ENCODE measurements around the gene TRIM23. TPM values are rescaled to one million over a fixed set of nuclear protein-coding genes. Genes with fewer than 3 reads are reported as not detected.

TRIM23 gene
- total RNA-seq = 10 to 100 TPM; 10.2 to 10.6 TPM

GRCh38 chr5:65624025-65624570 is at the start of gene TRIM23:
Gene TRIM23, minus strand, starts transcription at chr5:65624333. Its CDS starts 59 bp downstream, at chr5:65624274.
- H3K36me3 Mint-ChIP-seq (ENCODE audit: low read depth) = peaks cover 8% of the 10 kb centered on the region
- peak within 1 kb of the TSS; percentile 92 for H3K4me3 Mint-ChIP-seq
- peaks cover 40% of the 10 kb centered on the region for H3K4me1 Mint-ChIP-seq
- DNase-seq = peak; percentile 94
- H3K27me3 Mint-ChIP-seq = no peaks in the 10 kb centered on the region
- no peaks in the 10 kb centered on the region for H3K9me3 Mint-ChIP-seq
- ChIA-PET CTCF (interaction anchor here (0.6 to 1.4 kb wide), 6 partner anchors 14 to 547 kb away, joined by 3 to 11 read pairs (median 4); partner anchors contain the start of genes CENPK, NLN, PPWD1 and SGTB), POLR2A (interaction anchor here (0.6 to 4.4 kb wide), 13 partner anchors 9 to 520 kb away, joined by 3 to 107 read pairs (median 3); partner anchors contain the start of genes CENPK, NLN, PPWD1 and SGTB)
- H3K27ac Mint-ChIP-seq = peak within 1 kb of the TSS; percentile 94

GRCh38 chr5:65672796-65673195 is 48.7 kb upstream of the TRIM23 start:
- no peaks in the 10 kb centered on the region for H3K4me1 Mint-ChIP-seq
- H3K27me3 Mint-ChIP-seq = no peaks in the 10 kb centered on the region
- POLR2A ChIA-PET = no interaction called here
- no peaks in the 10 kb centered on the region for H3K9me3 Mint-ChIP-seq
- no peak overlapping the region for H3K4me3 Mint-ChIP-seq
- peaks cover 32% of the 10 kb centered on the region for H3K36me3 Mint-ChIP-seq (ENCODE audit: low read depth)
- DNase-seq = no peak
- CTCF ChIA-PET = interaction anchor here (1.6 kb wide), 1 partner anchor 22 kb away, joined by 3 read pairs; no protein-coding TSS in a partner anchor
- H3K27ac Mint-ChIP-seq = no peak overlapping the region

GRCh38 chr5:65668696-65669095 is 44.6 kb upstream of the TRIM23 start:
- POLR2A ChIA-PET = no interaction called here
- Mint-ChIP-seq H3K4me1 (peaks cover under 1% of the 10 kb centered on the region), H3K27ac (no peak overlapping the region), H3K36me3 (ENCODE audit: low read depth) (peaks cover 14% of the 10 kb centered on the region), H3K9me3 (no peaks in the 10 kb centered on the region), H3K27me3 (no peaks in the 10 kb centered on the region), H3K4me3 (no peak overlapping the region)
- DNase-seq = no peak
- CTCF ChIA-PET = no interaction called here

GRCh38 chr5:65663804-65664521 is 39.8 kb upstream of the TRIM23 start:
- Mint-ChIP-seq H3K4me3 (no peak overlapping the region), H3K36me3 (ENCODE audit: low read depth) (peaks cover 31% of the 10 kb centered on the region), H3K4me1 (peaks cover 2% of the 10 kb centered on the region), H3K9me3 (no peaks in the 10 kb centered on the region), H3K27me3 (no peaks in the 10 kb centered on the region), H3K27ac (no peak overlapping the region)
- CTCF ChIA-PET = no interaction called here
- POLR2A ChIA-PET = no interaction called here
- DNase-seq = no peak

- Mint-ChIP-seq H3K4me1 (no peaks in the 10 kb centered on the region), H3K27ac (no peak overlapping the region), H3K9me3 (no peaks in the 10 kb centered on the region), H3K27me3 (no peaks in the 10 kb centered on the region), H3K4me3 (no peak overlapping the region), H3K36me3 (ENCODE audit: low read depth) (peaks cover 19% of the 10 kb centered on the region)
- DNase-seq = no peak
- ChIA-PET CTCF (no interaction called here), POLR2A (no interaction called here)
These were observed 30.6 kb upstream of the TRIM23 start for GRCh38 chr5:65654713-65655112.

- no peaks in the 10 kb centered on the region for H3K9me3 Mint-ChIP-seq
- H3K27ac Mint-ChIP-seq = no peak overlapping the region
- H3K4me1 Mint-ChIP-seq = no peaks in the 10 kb centered on the region
- DNase-seq = no peak
- ChIA-PET CTCF (interaction anchor here (0.7 to 1.4 kb wide), 2 partner anchors 21 to 40 kb away, joined by 3 read pairs; no protein-coding TSS in a partner anchor), POLR2A (interaction anchor here (0.5 to 1.3 kb wide), 2 partner anchors 8 to 10 kb away, joined by 3 read pairs; no protein-coding TSS in a partner anchor)
- H3K4me3 Mint-ChIP-seq = no peak overlapping the region
- no peaks in the 10 kb centered on the region for H3K27me3 Mint-ChIP-seq
- peaks cover 22% of the 10 kb centered on the region for H3K36me3 Mint-ChIP-seq (ENCODE audit: low read depth)
These were observed 27.0 kb upstream of the TRIM23 start for GRCh38 chr5:65651144-65651543.

- Mint-ChIP-seq H3K9me3 (no peaks in the 10 kb centered on the region), H3K27me3 (no peaks in the 10 kb centered on the region), H3K4me3 (no peak overlapping the region), H3K4me1 (no peaks in the 10 kb centered on the region), H3K36me3 (ENCODE audit: low read depth) (peaks cover 23% of the 10 kb centered on the region), H3K27ac (no peak overlapping the region)
- ChIA-PET CTCF (no interaction called here), POLR2A (no interaction called here)
- DNase-seq = no peak
These were observed 23.8 kb upstream of the TRIM23 start for GRCh38 chr5:65647941-65648340.

- no peak overlapping the region for H3K4me3 Mint-ChIP-seq
- H3K27ac Mint-ChIP-seq = no peak overlapping the region
- no peaks in the 10 kb centered on the region for H3K9me3 Mint-ChIP-seq
- H3K36me3 Mint-ChIP-seq (ENCODE audit: low read depth) = peaks cover 23% of the 10 kb centered on the region
- H3K4me1 Mint-ChIP-seq = no peaks in the 10 kb centered on the region
- DNase-seq = no peak
- H3K27me3 Mint-ChIP-seq = no peaks in the 10 kb centered on the region
- ChIA-PET POLR2A (no interaction called here), CTCF (no interaction called here)
These were observed 22.8 kb upstream of the TRIM23 start for GRCh38 chr5:65646938-65647337.

GRCh38 chr5:65640240-65640639 is 16.1 kb upstream of the TRIM23 start:
- Mint-ChIP-seq H3K36me3 (ENCODE audit: low read depth) (peaks cover 29% of the 10 kb centered on the region), H3K4me1 (no peaks in the 10 kb centered on the region), H3K27ac (no peak overlapping the region), H3K4me3 (no peak overlapping the region), H3K9me3 (peaks cover 4% of the 10 kb centered on the region), H3K27me3 (no peaks in the 10 kb centered on the region)
- ChIA-PET CTCF (no interaction called here), POLR2A (no interaction called here)
- no peak for DNase-seq

- Mint-ChIP-seq H3K9me3 (no peaks in the 10 kb centered on the region), H3K27me3 (no peaks in the 10 kb centered on the region), H3K4me3 (no peak overlapping the region), H3K36me3 (ENCODE audit: low read depth) (peaks cover 22% of the 10 kb centered on the region), H3K27ac (no peak overlapping the region), H3K4me1 (peaks cover 19% of the 10 kb centered on the region)
- ChIA-PET POLR2A (no interaction called here), CTCF (no interaction called here)
- DNase-seq = no peak
These were observed 6.8 kb upstream of the TRIM23 start for GRCh38 chr5:65630981-65631380.

- POLR2A ChIA-PET = interaction anchor here (0.6 to 4.4 kb wide), 8 partner anchors 14 to 1018 kb away, joined by 3 to 107 read pairs (median 4); partner anchors contain the start of genes CENPK, ERBIN, NLN and PPWD1
- H3K9me3 Mint-ChIP-seq = no peaks in the 10 kb centered on the region
- DNase-seq = no peak
- H3K27me3 Mint-ChIP-seq = no peaks in the 10 kb centered on the region
- H3K4me3 Mint-ChIP-seq = peak overlapping the region; percentile 92
- H3K4me1 Mint-ChIP-seq = peaks cover 44% of the 10 kb centered on the region
- peaks cover 16% of the 10 kb centered on the region for H3K36me3 Mint-ChIP-seq (ENCODE audit: low read depth)
- peak overlapping the region; percentile 67 for H3K27ac Mint-ChIP-seq
- CTCF ChIA-PET = interaction anchor here (0.9 to 1.5 kb wide), 3 partner anchors 17 to 139 kb away, joined by 3 to 7 read pairs (median 3); partner anchors contain the start of genes CENPK and PPWD1
These were observed 1.6 kb upstream of the TRIM23 start for GRCh38 chr5:65625743-65626142.

GRCh38 chr5:65624571-65625555 is 730 bp upstream of the TRIM23 start, which contains the start of the genes SHLD3 and TRAPPC13:
Gene SHLD3, plus strand, starts transcription at chr5:65625027. Its CDS starts 4,561 bp downstream, at chr5:65629588.
Gene TRAPPC13, plus strand, starts transcription at chr5:65625027. Its CDS starts 34 bp downstream, at chr5:65625061.
- peak within 1 kb of the TSS; percentile 94 for H3K27ac Mint-ChIP-seq
- H3K27me3 Mint-ChIP-seq = no peaks in the 10 kb centered on the region
- POLR2A ChIA-PET = interaction anchor here (0.6 to 4.4 kb wide), 11 partner anchors 13 to 1019 kb away, joined by 3 to 107 read pairs (median 4); partner anchors contain the start of genes CENPK, NLN, PPWD1 and SGTB
- DNase-seq = peak; percentile 86
- peak within 1 kb of the TSS; percentile 92 for H3K4me3 Mint-ChIP-seq
- H3K4me1 Mint-ChIP-seq = peaks cover 44% of the 10 kb centered on the region
- peaks cover 15% of the 10 kb centered on the region for H3K36me3 Mint-ChIP-seq (ENCODE audit: low read depth)
- H3K9me3 Mint-ChIP-seq = no peaks in the 10 kb centered on the region
- CTCF ChIA-PET = interaction anchor here (0.7 to 1.5 kb wide), 5 partner anchors 62 to 547 kb away, joined by 3 to 11 read pairs (median 5); partner anchors contain the start of genes CENPK, NLN, PPWD1 and SGTB
